GM21526 (cell line): Measurements from ENCODE around the gene COL7A1.
"Not testable (repeated sequence)": the region's sequence is repeated elsewhere in the genome, so short reads cannot be mapped to it uniquely, and the experiment has no call there.

Source experiments
- ATAC-seq: cut with Tn5 transposase; IDR thresholded peaks from one replicate; pipeline ENCODE4 v1.9.1; 2021; ENCODE audit warnings: moderate library complexity; ENCODE audit not compliant: unreplicated experiment, low FRiP score

COL7A1 gene

DNA sequence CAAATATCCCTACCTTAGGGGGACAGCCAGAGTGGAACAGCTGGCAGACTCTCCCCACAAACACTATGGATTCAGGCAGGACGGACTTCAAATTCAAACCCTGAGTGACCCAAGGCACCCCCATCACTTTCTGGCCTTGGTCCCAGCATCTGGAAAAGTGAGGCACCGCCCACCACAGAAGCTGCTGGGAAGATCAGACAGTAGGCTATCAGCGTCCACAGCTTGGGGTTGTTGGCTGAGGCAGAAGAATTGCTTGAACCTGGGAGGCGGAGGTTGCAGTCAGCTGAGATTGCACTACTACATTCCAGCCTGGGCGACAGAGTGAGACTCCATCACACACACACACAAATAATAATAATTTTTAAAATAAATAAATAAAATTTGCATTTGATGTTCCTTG lies 47.0 kb downstream of the COL7A1 start:
- ATAC-seq: no peak

DNA sequence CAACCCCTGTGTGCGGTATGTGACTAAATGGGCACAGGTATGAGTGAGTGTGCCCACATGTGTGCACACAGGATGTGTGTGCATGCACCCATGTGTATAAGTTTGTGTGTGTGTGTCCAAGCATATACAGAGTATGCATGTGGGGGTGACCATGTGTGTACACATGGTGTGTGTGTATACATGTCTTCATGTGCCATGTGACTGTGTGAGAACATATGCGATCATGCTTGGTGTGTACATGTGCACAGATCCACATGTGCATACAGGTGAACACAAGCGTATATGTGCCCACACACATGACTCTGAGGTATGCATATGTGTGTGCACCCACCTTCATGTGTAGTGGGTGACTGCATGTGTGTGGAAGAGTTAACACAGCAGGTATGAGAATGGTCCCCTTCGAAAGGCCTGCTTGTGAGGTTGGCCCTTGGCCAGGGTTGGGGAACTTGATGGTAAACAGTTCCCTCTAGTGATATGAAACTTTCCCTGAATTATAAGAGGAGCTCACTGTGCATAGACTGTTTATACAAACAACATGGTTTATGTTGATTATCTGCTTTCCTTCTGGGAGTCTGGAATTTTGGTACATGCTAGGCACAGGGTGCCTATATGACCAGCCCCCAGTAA lies 48.8 kb downstream of the COL7A1 start:
- no peak for ATAC-seq

- ATAC-seq: no peak
Observed at GRCh38 chr3:48544141-48544540, 51.0 kb downstream of the COL7A1 start.

- ATAC-seq: no peak
Observed at GRCh38 chr3:48543271-48543866, 51.8 kb downstream of the COL7A1 start.

DNA sequence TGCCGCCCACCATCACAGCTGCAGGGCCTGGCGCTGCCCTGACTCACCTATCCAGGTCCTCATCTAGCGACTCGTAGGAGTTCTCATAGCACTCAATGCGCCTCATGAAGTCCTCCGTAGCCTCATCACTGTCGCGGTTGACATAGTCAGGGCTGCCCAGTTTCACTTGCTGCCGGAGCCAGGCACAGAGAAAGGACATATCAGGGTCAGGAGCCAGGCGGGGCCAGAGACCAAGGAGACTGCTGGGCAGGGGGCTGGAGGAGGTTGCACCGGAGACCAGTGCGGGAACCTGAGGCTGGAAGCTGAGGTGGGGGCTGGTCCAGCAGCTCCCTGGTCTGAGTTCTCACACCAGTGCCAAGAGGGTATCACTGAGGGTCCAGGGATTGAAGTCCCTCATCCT lies 56.7 kb downstream of the COL7A1 start:
- ATAC-seq: no peak

DNA sequence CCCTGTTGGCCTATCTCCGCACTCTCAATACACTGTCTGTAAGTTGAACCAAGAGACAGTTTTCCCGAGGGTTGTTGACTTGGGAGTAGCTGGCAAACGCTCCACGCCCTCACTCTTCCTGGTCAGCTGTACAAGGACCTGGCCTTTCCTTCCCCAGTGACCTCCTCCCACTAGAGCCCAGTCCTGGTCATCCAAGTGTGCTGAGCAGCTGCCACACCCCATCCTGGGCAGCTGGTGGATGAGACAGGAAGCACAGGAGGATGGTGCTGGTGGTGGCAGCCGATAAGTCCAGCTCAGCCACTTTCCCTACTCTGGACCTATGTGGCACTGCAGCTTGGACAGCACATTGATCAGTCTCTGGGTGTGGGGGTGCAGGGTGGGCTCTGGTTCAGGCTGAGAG lies 58.3 kb downstream of the COL7A1 start:
- ATAC-seq: no peak

GRCh38 chr3:48536116-48536515 lies 59.0 kb downstream of the COL7A1 start:
- ATAC-seq: no peak

GRCh38 chr3:48535578-48535977 lies 59.6 kb downstream of the COL7A1 start:
- no peak for ATAC-seq

DNA sequence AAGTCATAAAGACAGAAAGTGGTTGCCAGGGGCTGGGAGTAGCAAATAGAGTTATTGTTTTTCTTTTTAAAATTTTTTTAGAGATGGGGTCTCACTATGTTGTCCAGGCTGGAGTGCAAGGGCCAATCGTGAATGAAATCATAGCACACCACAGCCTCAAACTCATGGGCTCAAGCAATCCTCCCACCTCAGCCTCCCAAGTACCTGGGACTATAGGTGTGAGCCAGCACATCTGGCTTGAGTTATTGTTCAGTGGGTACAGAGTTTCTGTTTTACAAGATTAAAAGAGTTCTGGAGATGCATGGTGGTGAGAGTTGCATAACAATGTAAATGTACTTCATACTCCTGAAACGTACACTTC lies 62.2 kb downstream of the COL7A1 start:
- ATAC-seq: no peak

GRCh38 chr3:48532271-48532976 lies 62.7 kb downstream of the COL7A1 start:
- no peak for ATAC-seq

- not testable (repeated sequence) for ATAC-seq
Observed at GRCh38 chr3:48530701-48531100, 64.4 kb downstream of the COL7A1 start.

DNA sequence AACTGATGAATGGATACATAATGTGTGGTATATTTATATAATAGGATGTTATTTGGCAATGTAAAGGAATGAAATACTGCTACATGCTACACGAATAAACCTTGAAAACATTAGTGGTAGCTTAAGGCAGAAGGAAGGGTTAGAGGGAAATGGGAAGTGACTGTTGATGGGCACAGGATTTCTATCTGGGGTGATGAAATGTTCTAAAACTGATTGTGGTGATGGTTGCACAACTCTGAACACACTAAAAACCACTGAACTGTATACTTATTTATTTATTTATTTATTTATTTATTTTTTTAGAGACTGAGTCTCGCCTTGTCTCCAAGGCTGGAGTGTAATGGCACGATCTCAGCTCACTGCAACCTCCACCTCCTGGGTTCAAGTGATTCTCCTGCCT lies 66.4 kb downstream of the COL7A1 start:
- ATAC-seq: no peak

DNA sequence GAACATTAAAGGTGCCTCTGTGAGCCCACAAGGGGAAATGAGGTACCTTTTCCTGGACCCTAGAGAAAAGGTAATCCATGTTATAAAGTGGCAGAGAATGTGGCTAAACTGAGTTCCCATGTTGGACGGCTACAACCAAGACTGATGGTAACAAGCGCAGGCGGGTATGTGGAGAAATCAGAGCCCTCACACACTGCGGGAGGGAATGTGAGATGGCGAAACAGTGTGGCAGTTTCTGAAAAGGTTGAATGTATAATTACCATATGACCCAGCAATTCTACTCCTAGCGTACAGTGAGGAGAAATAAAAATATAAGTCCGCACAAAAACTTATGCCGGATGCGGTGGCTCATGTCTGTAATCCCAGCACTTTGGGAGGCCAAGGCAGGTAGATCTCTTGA lies 67.1 kb downstream of the COL7A1 start:
- ATAC-seq: no peak

- ATAC-seq: no peak
Observed at GRCh38 chr3:48524970-48525369, 70.2 kb downstream of the COL7A1 start.

- no peak for ATAC-seq
Observed at GRCh38 chr3:48521635-48522034, 73.5 kb downstream of the COL7A1 start.

GRCh38 chr3:48519277-48519643 lies 75.9 kb downstream of the COL7A1 start:
- no peak for ATAC-seq

DNA sequence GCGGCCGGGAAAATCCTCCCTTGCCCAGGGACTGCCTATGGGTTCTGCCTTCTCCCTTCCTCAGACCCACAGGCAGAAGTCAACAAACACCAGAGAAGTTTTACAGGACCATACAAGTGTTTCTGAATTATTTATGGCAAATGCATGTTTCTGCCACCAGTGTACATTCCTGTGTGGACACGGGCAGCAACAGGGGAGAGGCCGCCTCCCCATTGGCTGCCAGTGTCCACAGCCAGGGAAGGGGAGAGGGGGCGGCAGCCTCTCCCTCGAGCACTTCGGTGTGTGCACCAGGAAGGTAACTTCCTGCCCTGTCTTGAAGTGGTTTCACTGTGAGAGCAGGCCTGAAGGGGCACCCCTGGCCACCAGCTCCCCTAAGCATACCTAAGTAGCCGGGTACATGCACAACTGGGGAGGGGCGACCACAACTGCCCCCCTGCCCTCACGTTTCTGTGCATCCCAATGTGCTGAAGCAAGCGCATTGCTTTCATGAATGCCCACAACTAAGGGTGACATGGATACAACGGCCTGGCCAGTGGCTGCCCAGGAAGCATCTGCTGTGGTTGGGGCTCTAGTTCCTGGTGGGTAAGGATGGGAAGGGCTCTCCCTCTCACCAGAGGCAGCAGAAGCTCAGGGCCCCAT lies 76.4 kb downstream of the COL7A1 start:
- ATAC-seq: no peak

GRCh38 chr3:48518069-48518468 lies 77.1 kb downstream of the COL7A1 start:
- ATAC-seq: no peak

GRCh38 chr3:48516571-48516970 lies 78.6 kb downstream of the COL7A1 start:
- no peak for ATAC-seq

DNA sequence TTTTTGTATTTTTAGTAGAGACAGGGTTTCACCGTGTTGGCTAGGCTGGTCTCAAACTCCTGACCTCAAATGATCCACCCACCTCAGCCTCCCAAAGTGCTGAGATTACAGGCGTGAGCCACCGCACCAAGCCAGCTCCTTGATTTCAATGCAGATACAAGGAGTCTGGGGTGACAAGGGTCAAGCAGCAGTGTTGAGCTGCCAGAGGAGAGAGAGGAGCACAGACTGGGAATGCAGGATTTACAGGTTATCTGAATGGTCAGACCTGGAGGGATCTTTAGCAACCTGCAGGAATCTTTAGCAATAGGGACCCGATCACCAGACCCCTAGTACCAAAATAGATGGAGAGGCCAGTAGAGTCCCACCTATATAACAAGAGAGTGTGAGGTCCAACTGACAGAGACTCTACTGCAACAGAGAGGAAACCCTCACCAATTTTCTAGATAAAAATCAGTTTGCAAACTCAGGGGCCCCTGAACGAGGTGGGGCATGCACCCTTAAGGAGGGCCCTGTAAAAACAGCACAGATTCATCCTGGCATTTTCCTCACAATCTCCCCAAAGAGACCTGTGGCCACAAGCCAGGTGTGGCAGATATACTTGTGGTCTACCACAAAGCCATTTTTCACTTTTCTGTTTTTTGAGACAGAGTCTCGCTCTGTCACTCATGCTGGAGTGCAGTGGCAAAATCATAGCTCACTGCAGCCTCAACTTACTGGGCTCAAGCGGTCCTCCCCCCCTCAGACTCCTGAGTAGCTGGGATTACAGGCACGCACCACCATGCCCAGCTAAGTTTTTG lies 80.5 kb downstream of the COL7A1 start:
- ATAC-seq: no peak
